Prostate gland (tissue), 2 donors: Measurements from ENCODE around the gene MGAT5. TPM values are rescaled to one million over a fixed set of nuclear protein-coding genes. Genes with fewer than 3 reads are reported as not detected.

Source experiments
- DNase-seq: peaks from one replicate; pipeline ENCODE4 v3.0.0-alpha.2; 2019; ENCODE audit warnings: low spot score
- H3K27ac ChIP-seq, 2 donors: fragments of 200-600 bp; sonication (generic); 2 replicates each; pipeline ENCODE4 v1.5.1; 2017 to 2019
- H3K27me3 ChIP-seq: fragments of 200-600 bp; sonication (generic); replicated peaks from 2 replicates; pipeline ENCODE4 v1.5.1; 2019; ENCODE audit not compliant: insufficient read depth
- H3K36me3 ChIP-seq, 2 donors: fragments of 200-600 bp; sonication (generic); 1 replicate in 1 of 2; 2 replicates in 1 of 2; pipeline versions ENCODE4 v1.5.1 to v1.8.1; 2017 to 2019
- H3K4me1 ChIP-seq: fragments of 200-600 bp; sonication (generic); replicated peaks from 2 replicates; pipeline ENCODE4 v1.5.1; 2019
- H3K4me3 ChIP-seq, 2 donors: fragments of 200-600 bp; sonication (generic); 2 replicates each; pipeline ENCODE4 v1.5.1; 2017 to 2019
- H3K9me3 ChIP-seq: fragments of 200-600 bp; sonication (generic); 2 replicates; pipeline ENCODE4 v1.5.1; 2017
- POLR2A ChIP-seq: fragments of 450-650 bp; IDR thresholded peaks from one replicate; pipeline ENCODE4 v1.6.1; 2016; ENCODE audit warnings: antibody characterized with exemption, mild to moderate bottlenecking
- POLR2AphosphoS5 ChIP-seq: sonication (generic); formaldehyde crosslinking; IDR thresholded peaks from one replicate; pipeline ENCODE4 v1.6.1; 2017; ENCODE audit warnings: antibody characterized with exemption
- WGBS: methylation state at CpG from one replicate; pipeline ENCODE4 v1.1.5; 2018; 5-methylcytosine and 5-hydroxymethylcytosine counted together
- intact Hi-C: fragments of 100-400 bp; cut with DNase I; formaldehyde crosslinking; loops from one replicate; pipeline ENCODE4 v1.14.2; 2022
- total RNA-seq, 2 donors: library from RNA; depleted of rRNA; stranded (reverse); fragments of >200 nt; gene quantifications; one replicate each; pipeline ENCODE4 v1.1.0, GENCODE V29; 2016
- TF ChIP-seq, protein P1 (sequence below), 4 experiments: fragments of 200-600 bp in 2 of 4; fragments of 450-650 bp in 2 of 4; sonication (generic) in 2 of 4; IDR thresholded peaks; 1 replicate in 3 of 4; 2 replicates in 1 of 4; pipeline ENCODE4 v1.5.1; 2016 to 2019; ENCODE audit warnings: antibody characterized with exemption in 4 of 4, mild to moderate bottlenecking in 2 of 4, moderate library complexity in 2 of 4

Gene MGAT5
- total RNA-seq, 2 donors from 2014 or later = 20.1 to 83.2 TPM

DNA sequence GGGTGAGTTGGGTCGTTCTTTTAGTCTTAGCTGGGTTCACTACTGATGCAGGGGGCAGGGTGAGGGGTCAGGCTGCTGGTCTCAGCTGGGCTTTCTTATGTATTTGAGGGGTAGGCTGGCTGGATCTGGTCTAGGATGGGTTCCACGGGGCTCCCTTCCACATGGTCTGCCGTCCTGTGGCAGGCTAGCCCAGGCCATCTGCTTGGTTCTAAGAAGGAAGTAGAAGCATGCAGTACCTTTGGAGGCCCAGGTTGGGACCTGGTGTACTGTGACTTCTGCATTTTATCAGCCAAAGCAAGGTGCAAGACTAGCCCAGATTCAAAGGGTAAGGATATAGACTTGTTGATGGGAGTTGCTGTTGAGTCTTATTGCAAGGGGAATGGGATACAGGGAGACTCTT is 35.5 kb upstream of the MGAT5 start:
- Histone ChIP-seq H3K27ac (no peak overlapping the region), H3K36me3 (no peaks in the 10 kb centered on the region), H3K4me1 (no peaks in the 10 kb centered on the region), H3K4me3 (no peak overlapping the region), H3K9me3 (no peaks in the 10 kb centered on the region), H3K27me3 (no peaks in the 10 kb centered on the region)
- 97% methylated on average over 3 of the region's 3 CpGs for WGBS
- no peak for DNase-seq
- intact Hi-C loops = no loop called here
- TF ChIP-seq POLR2AphosphoS5 = no peak
- no peak for TF ChIP-seq POLR2A
- TF ChIP-seq, protein P1, sequence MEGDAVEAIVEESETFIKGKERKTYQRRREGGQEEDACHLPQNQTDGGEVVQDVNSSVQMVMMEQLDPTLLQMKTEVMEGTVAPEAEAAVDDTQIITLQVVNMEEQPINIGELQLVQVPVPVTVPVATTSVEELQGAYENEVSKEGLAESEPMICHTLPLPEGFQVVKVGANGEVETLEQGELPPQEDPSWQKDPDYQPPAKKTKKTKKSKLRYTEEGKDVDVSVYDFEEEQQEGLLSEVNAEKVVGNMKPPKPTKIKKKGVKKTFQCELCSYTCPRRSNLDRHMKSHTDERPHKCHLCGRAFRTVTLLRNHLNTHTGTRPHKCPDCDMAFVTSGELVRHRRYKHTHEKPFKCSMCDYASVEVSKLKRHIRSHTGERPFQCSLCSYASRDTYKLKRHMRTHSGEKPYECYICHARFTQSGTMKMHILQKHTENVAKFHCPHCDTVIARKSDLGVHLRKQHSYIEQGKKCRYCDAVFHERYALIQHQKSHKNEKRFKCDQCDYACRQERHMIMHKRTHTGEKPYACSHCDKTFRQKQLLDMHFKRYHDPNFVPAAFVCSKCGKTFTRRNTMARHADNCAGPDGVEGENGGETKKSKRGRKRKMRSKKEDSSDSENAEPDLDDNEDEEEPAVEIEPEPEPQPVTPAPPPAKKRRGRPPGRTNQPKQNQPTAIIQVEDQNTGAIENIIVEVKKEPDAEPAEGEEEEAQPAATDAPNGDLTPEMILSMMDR (IDR thresholded peaks at IDR 0.05) = no peak

DNA sequence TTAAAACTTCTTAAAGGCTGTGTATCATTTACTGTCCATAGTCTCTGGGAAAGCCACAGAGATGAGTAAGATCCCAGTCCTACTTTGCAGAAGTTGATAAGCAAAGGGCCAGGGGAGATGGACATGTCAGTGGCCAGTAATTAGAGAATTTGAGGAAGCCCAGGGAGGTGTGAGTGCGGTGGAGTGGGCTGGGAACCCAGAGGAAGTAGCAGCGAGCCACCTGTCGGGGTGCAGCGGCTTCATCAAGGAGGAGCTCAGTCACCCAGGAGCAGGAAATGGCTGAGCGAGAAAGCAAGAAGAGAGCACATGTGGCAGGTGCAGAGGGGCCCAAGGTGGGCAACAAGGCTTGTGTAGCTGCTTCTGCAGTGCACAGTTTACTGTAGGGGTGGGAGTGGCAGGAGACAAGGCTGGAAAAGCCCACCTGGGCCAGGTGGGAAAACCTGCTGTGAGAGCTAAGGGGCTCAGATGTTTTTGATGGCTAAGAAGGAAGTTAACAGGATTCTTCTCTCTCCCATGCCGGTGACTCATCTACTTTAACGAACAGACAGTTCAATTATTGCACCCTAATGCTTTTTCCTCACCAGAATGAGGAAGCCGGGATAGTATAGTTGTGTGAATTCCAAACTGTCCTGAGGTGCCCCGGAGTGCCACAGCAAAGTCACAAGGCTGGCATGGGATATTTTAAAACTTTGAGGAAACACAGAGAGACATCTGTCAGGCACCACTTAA is 34.8 kb upstream of the MGAT5 start:
- no peak for DNase-seq
- intact Hi-C loops = no loop called here
- Histone ChIP-seq H3K27ac (no peak overlapping the region), H3K27me3 (no peaks in the 10 kb centered on the region), H3K4me3 (no peak overlapping the region), H3K9me3 (no peaks in the 10 kb centered on the region), H3K4me1 (no peaks in the 10 kb centered on the region), H3K36me3 (no peaks in the 10 kb centered on the region)
- WGBS = 72% methylated on average over 9 of the region's 9 CpGs
- no peak for TF ChIP-seq POLR2AphosphoS5
- no peak for TF ChIP-seq POLR2A
- TF ChIP-seq, protein P1 (IDR thresholded peaks at IDR 0.05) = no peak

DNA sequence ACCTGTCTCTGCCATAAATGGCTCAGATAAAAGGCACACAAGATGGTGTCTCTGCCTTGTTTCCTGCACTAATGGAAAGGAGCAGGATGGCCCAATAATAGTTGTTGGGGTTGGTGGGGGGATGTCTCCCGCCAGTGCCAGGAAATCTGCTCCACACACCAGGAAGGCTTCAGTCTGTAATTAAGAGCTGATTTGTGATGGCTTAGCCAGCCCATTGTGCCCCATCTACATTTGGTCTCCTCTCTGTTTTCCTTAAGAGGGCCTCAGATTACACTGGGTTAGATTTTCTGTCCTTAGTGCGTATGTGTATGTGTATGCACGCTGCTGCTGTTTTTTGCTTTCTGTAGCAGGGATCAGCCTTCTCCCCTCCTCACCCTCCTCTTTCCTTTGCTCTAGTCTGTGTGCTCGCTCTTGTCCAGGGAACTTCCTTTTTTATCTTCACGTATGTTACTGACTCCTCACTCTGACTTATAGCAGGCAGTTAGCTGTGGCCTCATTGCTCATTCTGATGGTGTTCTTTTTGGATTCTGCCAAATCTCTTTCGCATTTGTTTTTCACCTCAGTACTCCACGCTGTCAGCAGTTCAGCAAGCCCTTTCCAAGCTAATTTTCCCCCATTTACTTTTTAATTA is 33.4 kb upstream of the MGAT5 start:
- H3K36me3 ChIP-seq = no peaks in the 10 kb centered on the region
- H3K27me3 ChIP-seq = no peaks in the 10 kb centered on the region
- no peak for DNase-seq
- WGBS = 87% methylated on average over 7 of the region's 7 CpGs
- H3K27ac ChIP-seq = no peak overlapping the region
- no peaks in the 10 kb centered on the region for H3K4me1 ChIP-seq
- H3K9me3 ChIP-seq = no peaks in the 10 kb centered on the region
- intact Hi-C loops = no loop called here
- H3K4me3 ChIP-seq = no peak overlapping the region
- TF ChIP-seq, protein P1 (IDR thresholded peaks at IDR 0.05) = no peak

DNA sequence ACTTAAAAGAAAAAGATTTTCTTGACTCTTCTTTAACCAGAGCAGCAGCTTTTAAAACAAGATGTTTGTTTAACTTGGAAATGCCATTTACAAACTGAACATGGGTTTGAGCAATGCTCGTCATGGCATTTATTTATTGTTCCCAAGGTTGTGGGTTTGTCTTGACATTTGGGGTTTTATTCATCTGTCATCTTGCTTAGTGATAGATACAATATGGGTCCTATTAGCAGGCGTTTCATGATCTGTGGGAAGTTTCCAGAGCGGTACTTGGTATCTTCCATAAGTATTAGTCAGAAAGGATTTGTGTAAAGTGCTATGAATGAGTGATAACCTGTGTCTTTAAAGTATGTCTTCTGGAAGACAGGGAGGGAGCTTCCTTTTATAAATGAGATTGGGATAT is 29.9 kb upstream of the MGAT5 start:
- intact Hi-C loops = no loop called here
- WGBS = 50% methylated on average over 3 of the region's 3 CpGs

More for the DNA sequence above, 29.9 kb upstream of the MGAT5 start:
- Histone ChIP-seq H3K27me3 (no peaks in the 10 kb centered on the region), H3K9me3 (no peaks in the 10 kb centered on the region), H3K4me3 (no peak overlapping the region), H3K4me1 (no peaks in the 10 kb centered on the region), H3K27ac (no peak overlapping the region), H3K36me3 (no peaks in the 10 kb centered on the region)
- TF ChIP-seq POLR2AphosphoS5 = no peak
- TF ChIP-seq, protein P1 (IDR thresholded peaks at IDR 0.05) = no peak
- no peak for TF ChIP-seq POLR2A
- no peak for DNase-seq
